ENCODE results near the gene ARX.

The ARX gene

GRCh38 chrX:25003066-25003849 is 12.5 kb downstream of the ARX start (continued):
- TF ChIP-seq CREB5 (CRISPR knock-in tag; IDR thresholded peaks at IDR 0.05; ENCODE audit: low read depth) (no peak), ISL1 (CRISPR knock-in tag; IDR thresholded peaks at IDR 0.05) (no peak), BACH2 (CRISPR knock-in tag; IDR thresholded peaks at IDR 0.05; ENCODE audit: borderline replicate concordance) (no peak), ZFP3 (CRISPR knock-in tag; IDR thresholded peaks at IDR 0.05) (no peak), GLIS3 (CRISPR knock-in tag; IDR thresholded peaks at IDR 0.05) (no peak)

DNA sequence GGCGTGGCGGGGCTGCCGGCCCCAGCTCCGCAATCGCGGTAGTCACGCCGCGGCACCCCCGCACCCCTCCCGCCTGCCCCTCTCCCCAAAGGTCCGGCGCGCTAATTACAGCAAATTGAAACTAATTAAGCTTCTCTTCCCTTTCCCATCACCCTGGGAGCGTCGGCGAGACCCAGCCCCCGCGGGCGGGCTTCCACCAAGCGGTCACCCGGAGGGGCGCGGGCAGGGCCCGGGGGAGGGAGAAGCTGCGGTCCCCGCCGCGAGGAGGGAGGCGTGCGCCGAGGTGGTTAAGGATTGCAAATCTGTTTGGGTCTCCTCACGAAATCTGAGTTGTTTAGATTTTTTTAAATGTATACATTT is 13.1 kb downstream of the ARX start:
- no peak for TF ChIP-seq ZNF8 (CRISPR knock-in tag; IDR thresholded peaks at IDR 0.05)
- no peak for TF ChIP-seq OSR1 (CRISPR knock-in tag; IDR thresholded peaks at IDR 0.05)
- TF ChIP-seq ESRRG (CRISPR knock-in tag; IDR thresholded peaks at IDR 0.05) = no peak
- TF ChIP-seq, protein P1, sequence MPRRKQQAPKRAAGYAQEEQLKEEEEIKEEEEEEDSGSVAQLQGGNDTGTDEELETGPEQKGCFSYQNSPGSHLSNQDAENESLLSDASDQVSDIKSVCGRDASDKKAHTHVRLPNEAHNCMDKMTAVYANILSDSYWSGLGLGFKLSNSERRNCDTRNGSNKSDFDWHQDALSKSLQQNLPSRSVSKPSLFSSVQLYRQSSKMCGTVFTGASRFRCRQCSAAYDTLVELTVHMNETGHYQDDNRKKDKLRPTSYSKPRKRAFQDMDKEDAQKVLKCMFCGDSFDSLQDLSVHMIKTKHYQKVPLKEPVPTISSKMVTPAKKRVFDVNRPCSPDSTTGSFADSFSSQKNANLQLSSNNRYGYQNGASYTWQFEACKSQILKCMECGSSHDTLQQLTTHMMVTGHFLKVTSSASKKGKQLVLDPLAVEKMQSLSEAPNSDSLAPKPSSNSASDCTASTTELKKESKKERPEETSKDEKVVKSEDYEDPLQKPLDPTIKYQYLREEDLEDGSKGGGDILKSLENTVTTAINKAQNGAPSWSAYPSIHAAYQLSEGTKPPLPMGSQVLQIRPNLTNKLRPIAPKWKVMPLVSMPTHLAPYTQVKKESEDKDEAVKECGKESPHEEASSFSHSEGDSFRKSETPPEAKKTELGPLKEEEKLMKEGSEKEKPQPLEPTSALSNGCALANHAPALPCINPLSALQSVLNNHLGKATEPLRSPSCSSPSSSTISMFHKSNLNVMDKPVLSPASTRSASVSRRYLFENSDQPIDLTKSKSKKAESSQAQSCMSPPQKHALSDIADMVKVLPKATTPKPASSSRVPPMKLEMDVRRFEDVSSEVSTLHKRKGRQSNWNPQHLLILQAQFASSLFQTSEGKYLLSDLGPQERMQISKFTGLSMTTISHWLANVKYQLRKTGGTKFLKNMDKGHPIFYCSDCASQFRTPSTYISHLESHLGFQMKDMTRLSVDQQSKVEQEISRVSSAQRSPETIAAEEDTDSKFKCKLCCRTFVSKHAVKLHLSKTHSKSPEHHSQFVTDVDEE (CRISPR knock-in tag; IDR thresholded peaks at IDR 0.05) = no peak
- TF ChIP-seq ZFP3 (CRISPR knock-in tag; IDR thresholded peaks at IDR 0.05) = no peak
- no peak for TF ChIP-seq ARNTL (CRISPR knock-in tag; IDR thresholded peaks at IDR 0.05; ENCODE audit: borderline replicate concordance, low read depth)
- TF ChIP-seq ZNF70 (CRISPR knock-in tag; IDR thresholded peaks at IDR 0.05) = no peak
- no peak for ATAC-seq

- ATAC-seq = no peak
- TF ChIP-seq ARNTL (CRISPR knock-in tag; IDR thresholded peaks at IDR 0.05; ENCODE audit: borderline replicate concordance, low read depth) (no peak), CSDC2 (CRISPR knock-in tag; IDR thresholded peaks at IDR 0.05) (no peak), RARB (CRISPR knock-in tag; IDR thresholded peaks at IDR 0.05) (no peak), ZNF70 (CRISPR knock-in tag; IDR thresholded peaks at IDR 0.05) (no peak), ZC3H10 (CRISPR knock-in tag; IDR thresholded peaks at IDR 0.05) (no peak), ESRRG (CRISPR knock-in tag; IDR thresholded peaks at IDR 0.05) (no peak), CREB5 (CRISPR knock-in tag; IDR thresholded peaks at IDR 0.05; ENCODE audit: low read depth) (no peak)
Observed at GRCh38 chrX:25001808-25002660, 13.7 kb downstream of the ARX start.

DNA sequence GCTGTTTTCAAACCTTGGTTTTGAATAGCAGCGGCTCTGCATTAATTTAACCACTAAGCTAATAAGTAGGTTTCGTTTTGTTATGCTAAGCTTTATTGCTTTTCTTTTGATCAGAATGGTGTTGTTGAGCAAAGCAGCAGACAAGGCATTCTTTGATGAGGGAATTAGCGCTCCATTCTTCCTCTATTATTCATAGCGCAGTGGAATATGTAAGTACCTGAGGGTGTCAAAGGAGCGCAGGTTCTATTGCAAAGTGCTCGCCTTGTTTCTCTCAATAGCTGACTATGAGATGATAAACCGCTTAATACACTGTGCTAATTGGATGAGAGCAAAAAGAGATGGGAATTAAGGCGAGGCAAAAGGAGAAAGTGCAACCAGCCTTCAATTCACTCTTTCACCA is 16.3 kb downstream of the ARX start:
- ATAC-seq = no peak
- TF ChIP-seq ZC3H10 (CRISPR knock-in tag; IDR thresholded peaks at IDR 0.05) = no peak
- TF ChIP-seq ISL1 (CRISPR knock-in tag; IDR thresholded peaks at IDR 0.05) = no peak
- TF ChIP-seq BACH2 (CRISPR knock-in tag; IDR thresholded peaks at IDR 0.05; ENCODE audit: borderline replicate concordance) = no peak
- no peak for TF ChIP-seq TCF4 (CRISPR knock-in tag; IDR thresholded peaks at IDR 0.05; ENCODE audit: borderline replicate concordance)
- TF ChIP-seq ZNF8 (CRISPR knock-in tag; IDR thresholded peaks at IDR 0.05) = no peak
- no peak for TF ChIP-seq ARNTL (CRISPR knock-in tag; IDR thresholded peaks at IDR 0.05; ENCODE audit: borderline replicate concordance, low read depth)
- no peak for TF ChIP-seq ESRRG (CRISPR knock-in tag; IDR thresholded peaks at IDR 0.05)

DNA sequence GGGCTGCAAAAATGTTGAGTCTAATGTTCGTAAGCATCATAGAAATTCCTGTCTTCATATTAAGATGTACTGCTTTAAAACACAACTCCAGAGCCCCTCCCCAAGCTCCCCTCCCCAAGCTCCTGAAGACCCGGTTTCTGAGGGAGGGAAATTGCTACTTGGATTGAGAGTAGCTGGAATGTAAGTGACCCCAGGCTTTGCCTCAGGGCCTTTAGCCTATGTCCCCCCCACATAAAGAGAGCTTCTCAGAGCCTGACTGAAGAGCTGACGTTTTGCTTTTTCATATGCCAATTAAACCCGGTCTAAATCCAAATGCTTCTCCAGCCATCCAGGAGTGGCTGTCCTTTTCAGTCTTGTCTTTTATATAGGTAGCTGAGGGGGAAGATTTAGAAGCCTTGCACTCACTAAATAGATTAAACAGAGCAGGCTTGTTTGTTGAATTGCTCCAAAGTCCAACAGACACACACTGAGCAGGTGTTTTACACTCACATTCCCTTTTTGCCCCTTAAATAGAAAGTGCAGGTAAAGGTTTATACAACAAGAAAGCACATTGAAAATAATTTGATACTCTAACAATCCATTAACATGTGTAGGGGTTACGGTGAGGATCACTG is 19.6 kb downstream of the ARX start:
- TF ChIP-seq ZNF8 (CRISPR knock-in tag; IDR thresholded peaks at IDR 0.05) (no peak), ISL1 (CRISPR knock-in tag; IDR thresholded peaks at IDR 0.05) (no peak), RARB (CRISPR knock-in tag; IDR thresholded peaks at IDR 0.05) (no peak), TOX (CRISPR knock-in tag; IDR thresholded peaks at IDR 0.05; ENCODE audit: borderline replicate concordance) (no peak), SNAI2 (CRISPR knock-in tag; IDR thresholded peaks at IDR 0.05) (no peak), ZFP3 (CRISPR knock-in tag; IDR thresholded peaks at IDR 0.05) (no peak), CSRNP3 (CRISPR knock-in tag; IDR thresholded peaks at IDR 0.05) (no peak), POU6F1 (CRISPR knock-in tag; IDR thresholded peaks at IDR 0.05; ENCODE audit: borderline replicate concordance, low read depth) (no peak), CSDC2 (CRISPR knock-in tag; IDR thresholded peaks at IDR 0.05) (no peak), ARNTL (CRISPR knock-in tag; IDR thresholded peaks at IDR 0.05; ENCODE audit: borderline replicate concordance, low read depth) (no peak)
- ATAC-seq = no peak
